Neural cell (in vitro differentiated cells): ENCODE data around the gene IL6R. TPM values are rescaled to one million over a fixed set of nuclear protein-coding genes. Genes with fewer than 3 reads are reported as not detected.

Source experiments
- H2AFZ ChIP-seq: fragments of 200-600, 300-800 bp; sonication (generic), shearing (Covaris generic); 2 replicates; pipeline ENCODE4 v1.6.0; 2014; ENCODE audit warnings: low read depth, mild to moderate bottlenecking, antibody characterized with exemption, low read length, moderate library complexity
- H3F3A ChIP-seq: fragments of 200-600 bp; shearing (Covaris generic); 2 replicates; pipeline ENCODE4 v1.6.1; 2016; ENCODE audit warnings: mild to moderate bottlenecking, moderate library complexity, mixed read lengths, antibody characterized with exemption, low read length; ENCODE audit not compliant: insufficient read depth, poor library complexity, severe bottlenecking
- H3K27ac ChIP-seq: fragments of 200-600, 300-800 bp; sonication (generic), shearing (Covaris generic); 2 replicates; pipeline ENCODE4 v1.5.1; 2014; ENCODE audit warnings: mild to moderate bottlenecking, low read length, moderate library complexity
- H3K27me3 ChIP-seq: fragments of 300-800, 200-600 bp; sonication (generic), shearing (Covaris generic); 2 replicates; pipeline ENCODE4 v1.6.0; 2014; ENCODE audit warnings: mild to moderate bottlenecking, low read depth, low read length, moderate library complexity; ENCODE audit not compliant: insufficient read depth
- H3K36me3 ChIP-seq: fragments of 300-800, 200-600 bp; sonication (generic), shearing (Covaris generic); 2 replicates; pipeline ENCODE4 v1.5.1; 2014; ENCODE audit warnings: mild to moderate bottlenecking, antibody characterized with exemption, low read length, moderate library complexity; ENCODE audit not compliant: insufficient read depth
- H3K4me2 ChIP-seq: fragments of 300-800, 200-600 bp; sonication (generic), shearing (Covaris generic); 2 replicates; pipeline ENCODE4 v1.6.0; 2014; ENCODE audit warnings: mild to moderate bottlenecking, low read length
- H3K4me3 ChIP-seq: fragments of 300-800, 200-600 bp; sonication (generic), shearing (Covaris generic); 2 replicates; pipeline ENCODE4 v1.5.1; 2014; ENCODE audit warnings: mild to moderate bottlenecking, low read length, moderate library complexity
- H3K79me2 ChIP-seq: fragments of 200-600 bp; shearing (Covaris generic); replicated peaks from 2 replicates; pipeline ENCODE4 v1.6.0; 2014; ENCODE audit warnings: mild to moderate bottlenecking, low read length, moderate library complexity; ENCODE audit not compliant: insufficient read depth
- H3K9ac ChIP-seq: fragments of 300-800, 200-600 bp; sonication (generic), shearing (Covaris generic); 2 replicates; pipeline ENCODE4 v1.6.1; 2016; ENCODE audit warnings: mild to moderate bottlenecking, low read length, mixed read lengths
- H3K9me2 ChIP-seq: fragments of 200-600 bp; shearing (Covaris generic); 2 replicates; pipeline ENCODE4 v1.6.1; 2016; ENCODE audit warnings: mild to moderate bottlenecking, low read length, mixed read lengths; ENCODE audit not compliant: insufficient read depth
- H3K9me3 ChIP-seq: fragments of 200-600, 300-800 bp; sonication (generic), shearing (Covaris generic); 2 replicates; pipeline ENCODE4 v1.6.1; 2016; ENCODE audit warnings: mild to moderate bottlenecking, mixed run types, low read length, moderate library complexity, mixed read lengths
- H4K20me1 ChIP-seq: fragments of 200-600 bp; shearing (Covaris generic); 2 replicates; pipeline ENCODE4 v1.6.1; 2016; ENCODE audit warnings: mild to moderate bottlenecking, mixed run types; ENCODE audit not compliant: insufficient read depth
- CTCF ChIP-seq: fragments of 450-650 bp; IDR thresholded peaks from 2 replicates; pipeline ENCODE4 v1.5.1; 2014; ENCODE audit warnings: antibody characterized with exemption, mild to moderate bottlenecking, moderate library complexity; ENCODE audit not compliant: poor library complexity, severe bottlenecking
- EP300 ChIP-seq: fragments of 450-650 bp; conservative IDR thresholded peaks from 2 replicates; pipeline ENCODE4 v1.6.1; 2014; ENCODE audit warnings: antibody characterized with exemption, mild to moderate bottlenecking, moderate library complexity; ENCODE audit not compliant: poor library complexity, severe bottlenecking
- EZH2 ChIP-seq: fragments of 200-600, 300-800 bp; shearing (Covaris generic), sonication (generic); IDR thresholded peaks from 2 replicates; pipeline ENCODE4 v1.6.1; 2014; ENCODE audit warnings: antibody characterized with exemption, low read length, borderline replicate concordance, mild to moderate bottlenecking; ENCODE audit not compliant: insufficient read depth, poor library complexity, severe bottlenecking
- MXI1 ChIP-seq: fragments of 450-650 bp; conservative IDR thresholded peaks from 2 replicates; pipeline ENCODE4 v1.6.1; 2014; ENCODE audit warnings: antibody characterized with exemption, mild to moderate bottlenecking; ENCODE audit not compliant: poor library complexity, severe bottlenecking
- POLR2AphosphoS5 ChIP-seq: IDR thresholded peaks from 2 replicates; pipeline ENCODE4 v1.6.1; 2012
- RAD21 ChIP-seq: fragments of 450-650 bp; conservative IDR thresholded peaks from 2 replicates; pipeline ENCODE4 v1.6.1; 2014; ENCODE audit warnings: antibody characterized with exemption, mild to moderate bottlenecking, moderate library complexity
- REST ChIP-seq: IDR thresholded peaks from 2 replicates; pipeline ENCODE4 v1.6.1; 2012; ENCODE audit warnings: borderline replicate concordance
- SMC3 ChIP-seq: fragments of 450-650 bp; conservative IDR thresholded peaks from 2 replicates; pipeline ENCODE4 v1.6.1; 2014; ENCODE audit warnings: antibody characterized with exemption, mild to moderate bottlenecking, moderate library complexity; ENCODE audit not compliant: poor library complexity
- TAF1 ChIP-seq: IDR thresholded peaks from 2 replicates; pipeline ENCODE4 v1.6.1; 2012; ENCODE audit warnings: low read depth
- polyA plus RNA-seq: library from polyadenylated mRNA; depleted of rRNA; stranded (reverse); fragments of >200 nt; gene quantifications from 2 replicates; pipeline ENCODE4 v1.2.3, GENCODE V29; 2014

IL6R gene
- polyA plus RNA-seq, 1 donor from 2014 or later = not detected

DNA sequence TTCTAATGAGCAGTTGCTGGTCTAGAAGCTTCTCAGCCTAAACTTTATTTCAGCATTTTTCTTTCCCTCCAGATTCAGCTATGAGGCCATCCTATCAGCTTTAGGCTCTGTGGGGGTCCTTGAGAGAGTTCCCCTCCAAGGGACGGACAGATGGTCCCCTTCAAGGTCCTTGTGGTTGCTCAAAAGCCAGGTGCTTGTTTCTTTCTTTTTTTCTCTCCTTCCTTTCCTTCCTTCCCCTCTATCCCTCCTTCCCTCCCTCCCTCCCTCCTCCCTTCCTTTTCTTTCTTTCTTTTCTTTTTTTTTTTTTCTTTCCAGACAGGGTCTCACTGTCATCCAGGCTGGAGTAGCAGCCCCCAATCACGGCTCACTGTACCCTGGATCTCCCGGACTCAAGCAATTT, 1.2 kb upstream of the IL6R start:
- Histone ChIP-seq H3K36me3 (no peaks in the 10 kb centered on the region), H3K79me2 (no peaks in the 10 kb centered on the region), H3K9me2 (no peaks in the 10 kb centered on the region), H3K27me3 (peaks cover 52% of the 10 kb centered on the region), H3F3A (no peaks in the 10 kb centered on the region), H4K20me1 (no peaks in the 10 kb centered on the region), H3K4me2 (no peak overlapping the region), H3K27ac (no peak overlapping the region), H3K4me3 (no peak overlapping the region), H3K9ac (no peak overlapping the region), H2AFZ (no peak overlapping the region), H3K9me3 (no peaks in the 10 kb centered on the region)
- TF ChIP-seq RAD21 (no peak), EZH2 (no peak), POLR2AphosphoS5 (no peak), CTCF (no peak), TAF1 (no peak), EP300 (no peak), REST (no peak), MXI1 (no peak), SMC3 (no peak)

GRCh38 chr1:154404511-154404931, 622 bp upstream of the IL6R start:
- Histone ChIP-seq H3K79me2 (no peaks in the 10 kb centered on the region), H3K9me2 (no peaks in the 10 kb centered on the region), H3K27ac (no peak overlapping the region), H3K27me3 (peaks cover 52% of the 10 kb centered on the region), H3K9ac (no peak overlapping the region), H3F3A (no peaks in the 10 kb centered on the region), H4K20me1 (no peaks in the 10 kb centered on the region), H3K36me3 (no peaks in the 10 kb centered on the region), H3K4me2 (no peak overlapping the region), H3K4me3 (peak overlapping the region; percentile 68), H3K9me3 (no peaks in the 10 kb centered on the region), H2AFZ (no peak overlapping the region)
- TF ChIP-seq MXI1 = no peak
- TF ChIP-seq EP300 = no peak
- no peak for TF ChIP-seq SMC3
- TF ChIP-seq REST = no peak
- no peak for TF ChIP-seq EZH2
- no peak for TF ChIP-seq POLR2AphosphoS5
- TF ChIP-seq TAF1 = no peak
- no peak for TF ChIP-seq RAD21
- TF ChIP-seq CTCF = no peak
